Adrenal gland (tissue), 5 donors: Measurements from ENCODE around the gene RNASE1.

ENCODE experiments used
- POLR2A ChIP-seq, 2 donors: fragments of 450-650 bp; IDR thresholded peaks; one replicate each; pipeline ENCODE4 v1.6.1; 2017; ENCODE audit warnings: antibody characterized with exemption in 2 of 2, mild to moderate bottlenecking in 2 of 2, moderate library complexity in 1 of 2
- TF ChIP-seq, protein P1 (sequence below), 6 experiments: fragments of 450-650 bp in 4 of 6; fragments of 200-600 bp in 2 of 6; sonication (generic) in 1 of 6; IDR thresholded peaks; 1 replicate in 5 of 6; 2 replicates in 1 of 6; pipeline versions ENCODE4 v1.5.1 to v1.8.0; 2016 to 2021; ENCODE audit warnings: antibody characterized with exemption in 6 of 6, mild to moderate bottlenecking in 2 of 6, moderate library complexity in 1 of 6
- donor health status: DM: no; HTN: no; CAD: no.

DNA sequence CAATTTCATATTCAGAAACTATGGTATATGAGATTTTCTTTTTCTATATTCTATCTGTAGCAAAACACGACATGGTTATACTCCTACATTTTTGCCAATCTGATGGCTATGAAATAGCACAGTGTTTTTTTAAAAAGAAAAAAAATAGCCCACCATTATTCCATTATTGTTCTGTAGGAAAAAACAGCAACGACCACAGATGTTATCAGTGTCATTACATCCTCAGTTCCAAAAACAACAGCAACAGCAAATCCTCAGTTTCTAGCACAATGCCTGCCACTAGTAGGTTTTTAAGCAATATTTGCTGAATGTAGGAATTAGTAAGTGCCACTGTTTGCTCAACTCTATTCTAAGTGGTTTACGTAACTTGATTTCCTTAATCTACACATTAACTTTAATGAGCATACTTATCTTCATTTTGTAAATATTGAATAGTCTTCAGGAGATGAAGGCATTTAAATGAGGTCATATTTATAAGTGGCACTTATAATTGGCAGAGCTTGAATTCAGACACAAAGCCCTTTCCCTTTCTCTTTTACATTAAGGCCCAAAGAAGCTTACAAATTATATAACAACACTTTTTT is 13.3 kb downstream of the RNASE1 start:
- no peak for TF ChIP-seq POLR2A (IDR thresholded peaks at IDR 0.05)
- TF ChIP-seq, protein P1, sequence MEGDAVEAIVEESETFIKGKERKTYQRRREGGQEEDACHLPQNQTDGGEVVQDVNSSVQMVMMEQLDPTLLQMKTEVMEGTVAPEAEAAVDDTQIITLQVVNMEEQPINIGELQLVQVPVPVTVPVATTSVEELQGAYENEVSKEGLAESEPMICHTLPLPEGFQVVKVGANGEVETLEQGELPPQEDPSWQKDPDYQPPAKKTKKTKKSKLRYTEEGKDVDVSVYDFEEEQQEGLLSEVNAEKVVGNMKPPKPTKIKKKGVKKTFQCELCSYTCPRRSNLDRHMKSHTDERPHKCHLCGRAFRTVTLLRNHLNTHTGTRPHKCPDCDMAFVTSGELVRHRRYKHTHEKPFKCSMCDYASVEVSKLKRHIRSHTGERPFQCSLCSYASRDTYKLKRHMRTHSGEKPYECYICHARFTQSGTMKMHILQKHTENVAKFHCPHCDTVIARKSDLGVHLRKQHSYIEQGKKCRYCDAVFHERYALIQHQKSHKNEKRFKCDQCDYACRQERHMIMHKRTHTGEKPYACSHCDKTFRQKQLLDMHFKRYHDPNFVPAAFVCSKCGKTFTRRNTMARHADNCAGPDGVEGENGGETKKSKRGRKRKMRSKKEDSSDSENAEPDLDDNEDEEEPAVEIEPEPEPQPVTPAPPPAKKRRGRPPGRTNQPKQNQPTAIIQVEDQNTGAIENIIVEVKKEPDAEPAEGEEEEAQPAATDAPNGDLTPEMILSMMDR (IDR thresholded peaks at IDR 0.05): no peak
